Gastrocnemius medialis (tissue), 4 donors: ENCODE results near the gene MRPL48.

Source experiments
- POLR2A ChIP-seq, 2 donors: fragments of 450-650 bp; IDR thresholded peaks; one replicate each; pipeline ENCODE4 v1.6.1; 2017; ENCODE audit warnings: antibody characterized with exemption in 2 of 2, mild to moderate bottlenecking in 2 of 2, moderate library complexity in 2 of 2
- TF ChIP-seq, protein P1 (sequence below), 5 experiments: fragments of 450-650 bp in 3 of 5; fragments of 200-600 bp in 2 of 5; sonication (generic) in 2 of 5; IDR thresholded peaks in 4 of 5; conservative IDR thresholded peaks in 1 of 5; 1 replicate in 4 of 5; 2 replicates in 1 of 5; pipeline ENCODE4 v1.5.1; 2016 to 2019; ENCODE audit warnings: antibody characterized with exemption in 5 of 5, mild to moderate bottlenecking in 3 of 5, moderate library complexity in 3 of 5

DNA sequence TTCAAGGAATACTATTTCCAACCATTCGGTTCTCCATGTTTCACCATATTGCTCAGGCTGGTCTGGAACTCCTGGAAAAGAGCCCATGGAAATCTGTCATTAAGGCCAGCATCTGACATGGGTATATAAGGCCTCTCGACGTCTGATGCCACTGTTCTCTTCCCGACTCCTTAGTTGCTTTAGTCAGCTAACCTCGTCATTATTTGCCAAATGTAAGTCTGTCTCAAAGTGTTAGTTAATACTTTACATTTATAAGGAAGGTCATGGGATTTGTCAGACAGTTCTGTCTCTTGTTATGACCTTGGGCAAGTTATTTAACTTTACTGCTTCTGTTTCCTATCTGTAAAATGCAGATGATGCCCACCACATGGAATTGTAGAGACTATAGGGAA lies 1.6 kb downstream of the MRPL48 start:
- TF ChIP-seq, protein P1, sequence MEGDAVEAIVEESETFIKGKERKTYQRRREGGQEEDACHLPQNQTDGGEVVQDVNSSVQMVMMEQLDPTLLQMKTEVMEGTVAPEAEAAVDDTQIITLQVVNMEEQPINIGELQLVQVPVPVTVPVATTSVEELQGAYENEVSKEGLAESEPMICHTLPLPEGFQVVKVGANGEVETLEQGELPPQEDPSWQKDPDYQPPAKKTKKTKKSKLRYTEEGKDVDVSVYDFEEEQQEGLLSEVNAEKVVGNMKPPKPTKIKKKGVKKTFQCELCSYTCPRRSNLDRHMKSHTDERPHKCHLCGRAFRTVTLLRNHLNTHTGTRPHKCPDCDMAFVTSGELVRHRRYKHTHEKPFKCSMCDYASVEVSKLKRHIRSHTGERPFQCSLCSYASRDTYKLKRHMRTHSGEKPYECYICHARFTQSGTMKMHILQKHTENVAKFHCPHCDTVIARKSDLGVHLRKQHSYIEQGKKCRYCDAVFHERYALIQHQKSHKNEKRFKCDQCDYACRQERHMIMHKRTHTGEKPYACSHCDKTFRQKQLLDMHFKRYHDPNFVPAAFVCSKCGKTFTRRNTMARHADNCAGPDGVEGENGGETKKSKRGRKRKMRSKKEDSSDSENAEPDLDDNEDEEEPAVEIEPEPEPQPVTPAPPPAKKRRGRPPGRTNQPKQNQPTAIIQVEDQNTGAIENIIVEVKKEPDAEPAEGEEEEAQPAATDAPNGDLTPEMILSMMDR (IDR thresholded peaks at IDR 0.05 in 4 of 5, conservative IDR thresholded peaks at IDR 0.05 in 1 of 5): no peak
- no peak for TF ChIP-seq POLR2A (IDR thresholded peaks at IDR 0.05)
